HL-60 (cell line): ENCODE results near the gene ETNK2.

Source experiments
- DNase-seq, 2 experiments: peaks; one replicate each; pipeline ENCODE4 v3.0.0-alpha.2; 2010 to 2020; ENCODE audit warnings: low read depth in 1 of 2, low spot score in 1 of 2
- H3K27ac ChIP-seq: fragments of 250-450 bp; sonication (Bioruptor Pico); replicated peaks from 2 replicates; pipeline ENCODE4 v1.5.1; 2020; ENCODE audit warnings: mild to moderate bottlenecking, moderate library complexity
- H3K27me3 ChIP-seq: fragments of 250-450 bp; sonication (Bioruptor Pico); 2 replicates; pipeline ENCODE4 v1.5.1; 2021; ENCODE audit warnings: mild to moderate bottlenecking, moderate library complexity; ENCODE audit not compliant: insufficient read depth, poor library complexity, severe bottlenecking
- H3K4me3 ChIP-seq: replicated peaks from 2 replicates; pipeline ENCODE4 v1.5.1; 2011; ENCODE audit warnings: mild to moderate bottlenecking, control low read depth, low read length; ENCODE audit not compliant: insufficient read depth
- GABPA ChIP-seq: IDR thresholded peaks from 2 replicates; pipeline ENCODE4 v1.6.1; 2012; ENCODE audit warnings: low read depth
- POLR2AphosphoS5 ChIP-seq: IDR thresholded peaks from 2 replicates; pipeline ENCODE4 v1.6.1; 2012; ENCODE audit warnings: low read depth
- REST ChIP-seq: IDR thresholded peaks from 2 replicates; pipeline ENCODE4 v1.6.1; 2012; ENCODE audit warnings: low read depth; ENCODE audit not compliant: insufficient replicate concordance
- SPI1 ChIP-seq: IDR thresholded peaks from 2 replicates; pipeline ENCODE4 v1.6.1; 2012; ENCODE audit warnings: low read depth, mild to moderate bottlenecking, borderline replicate concordance
- TF ChIP-seq, protein P1 (sequence below): IDR thresholded peaks from one replicate; pipeline ENCODE4 v1.5.1; 2011; ENCODE audit warnings: low read length, control low read depth, inconsistent platforms; ENCODE audit not compliant: insufficient read depth

Gene ETNK2

GRCh38 chr1:204188959-204189639 lies 37.3 kb upstream of the ETNK2 start:
- DNase-seq, result no peak
- Histone ChIP-seq H3K27ac (no peak overlapping the region), H3K4me3 (no peak overlapping the region), H3K27me3 (peaks cover 30% of the 10 kb centered on the region)
- TF ChIP-seq SPI1 (no peak), POLR2AphosphoS5 (no peak), GABPA (no peak), REST (no peak)
- TF ChIP-seq, protein P1, sequence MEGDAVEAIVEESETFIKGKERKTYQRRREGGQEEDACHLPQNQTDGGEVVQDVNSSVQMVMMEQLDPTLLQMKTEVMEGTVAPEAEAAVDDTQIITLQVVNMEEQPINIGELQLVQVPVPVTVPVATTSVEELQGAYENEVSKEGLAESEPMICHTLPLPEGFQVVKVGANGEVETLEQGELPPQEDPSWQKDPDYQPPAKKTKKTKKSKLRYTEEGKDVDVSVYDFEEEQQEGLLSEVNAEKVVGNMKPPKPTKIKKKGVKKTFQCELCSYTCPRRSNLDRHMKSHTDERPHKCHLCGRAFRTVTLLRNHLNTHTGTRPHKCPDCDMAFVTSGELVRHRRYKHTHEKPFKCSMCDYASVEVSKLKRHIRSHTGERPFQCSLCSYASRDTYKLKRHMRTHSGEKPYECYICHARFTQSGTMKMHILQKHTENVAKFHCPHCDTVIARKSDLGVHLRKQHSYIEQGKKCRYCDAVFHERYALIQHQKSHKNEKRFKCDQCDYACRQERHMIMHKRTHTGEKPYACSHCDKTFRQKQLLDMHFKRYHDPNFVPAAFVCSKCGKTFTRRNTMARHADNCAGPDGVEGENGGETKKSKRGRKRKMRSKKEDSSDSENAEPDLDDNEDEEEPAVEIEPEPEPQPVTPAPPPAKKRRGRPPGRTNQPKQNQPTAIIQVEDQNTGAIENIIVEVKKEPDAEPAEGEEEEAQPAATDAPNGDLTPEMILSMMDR, result no peak

- H3K4me3 ChIP-seq, result no peak overlapping the region
- TF ChIP-seq, protein P1, result no peak
- no peak for TF ChIP-seq GABPA
- TF ChIP-seq REST, result no peak
- TF ChIP-seq POLR2AphosphoS5, result no peak
- TF ChIP-seq SPI1, result no peak
- peaks cover 21% of the 10 kb centered on the region for H3K27me3 ChIP-seq
- H3K27ac ChIP-seq, result no peak overlapping the region
- DNase-seq, result no peak
Measured at GRCh38 chr1:204186597-204186996, 34.8 kb upstream of the ETNK2 start.

GRCh38 chr1:204181116-204181515 lies 29.3 kb upstream of the ETNK2 start:
- no peak overlapping the region for H3K27ac ChIP-seq
- TF ChIP-seq GABPA (no peak), REST (no peak), SPI1 (no peak), POLR2AphosphoS5 (no peak)
- TF ChIP-seq, protein P1, result no peak
- H3K27me3 ChIP-seq, result peaks cover 2% of the 10 kb centered on the region
- DNase-seq, result no peak
- no peak overlapping the region for H3K4me3 ChIP-seq
